ENCODE data around the gene AP4S1.

AP4S1 gene

GRCh38 chr14:31009836-31010574 is 15.4 kb upstream of the AP4S1 start:
- no peak overlapping the region for H3K9ac ChIP-seq (ENCODE audit: insufficient read length, low read depth)
- peaks cover 11% of the 10 kb centered on the region for H3K36me3 ChIP-seq (ENCODE audit: insufficient read depth, insufficient read length, low read length)
- H3K4me1 ChIP-seq (ENCODE audit: insufficient read depth, insufficient read length) = no peaks in the 10 kb centered on the region
- no peak for DNase-seq (ENCODE audit: low read depth, low spot score)
- no peaks in the 10 kb centered on the region for H3K27me3 ChIP-seq (ENCODE audit: insufficient read depth, insufficient read length)
- H3K4me3 ChIP-seq (ENCODE audit: insufficient read length, low read depth) = no peak overlapping the region
- TF ChIP-seq ZNF274 (IDR thresholded peaks at IDR 0.05; ENCODE audit: low read depth, low read length) (no peak), SUZ12 (IDR thresholded peaks at IDR 0.05; ENCODE audit: extremely low read depth, insufficient read depth, insufficient read length) (no peak), YY1 (IDR thresholded peaks at IDR 0.05; ENCODE audit: insufficient read depth, insufficient read length) (no peak)
- no peaks in the 10 kb centered on the region for H3K9me3 ChIP-seq (ENCODE audit: insufficient read depth, low read length)

DNA sequence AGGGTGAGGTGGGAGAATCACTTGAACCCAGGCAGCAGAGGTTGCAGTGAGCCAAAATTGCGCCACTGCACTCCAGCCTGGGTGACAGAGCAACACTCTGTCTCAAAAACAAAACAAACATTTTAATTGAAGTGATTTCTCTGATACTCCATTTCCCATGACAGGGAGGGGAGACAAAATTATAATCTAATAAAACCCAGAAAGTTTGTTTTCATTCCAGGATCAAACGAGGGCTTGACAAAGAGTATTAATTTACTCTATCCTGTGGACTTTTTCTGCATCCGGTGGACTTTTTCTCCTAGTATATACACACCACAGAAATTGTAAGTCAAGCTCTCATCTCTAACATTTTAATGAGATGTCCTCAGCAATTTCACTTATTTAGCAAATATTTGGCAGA is 14.5 kb upstream of the AP4S1 start:
- H3K36me3 ChIP-seq (ENCODE audit: insufficient read depth, insufficient read length, low read length) = peaks cover 12% of the 10 kb centered on the region

DNA sequence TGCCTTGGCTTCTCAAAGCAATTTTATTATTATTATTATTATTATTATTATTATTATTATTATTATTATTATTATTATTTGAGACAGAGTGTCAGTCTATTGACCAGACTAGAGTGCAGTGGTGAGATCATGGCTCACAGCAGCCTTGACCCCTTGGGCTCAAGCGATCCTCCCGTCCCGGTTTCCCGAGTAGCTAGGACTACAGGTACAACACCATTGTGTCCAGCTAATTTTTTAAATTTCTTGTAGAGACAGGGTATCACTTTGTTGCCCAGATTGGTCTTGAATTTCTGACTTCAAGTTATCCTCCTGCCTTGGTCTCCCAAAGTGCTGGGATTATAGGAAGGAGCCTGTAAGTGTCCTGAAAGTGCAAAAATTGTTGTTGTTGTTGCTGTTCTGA is 11.6 kb upstream of the AP4S1 start:
- H3K9me3 ChIP-seq (ENCODE audit: insufficient read depth, low read length) = no peaks in the 10 kb centered on the region
- no peak for DNase-seq (ENCODE audit: low read depth, low spot score)
- H3K4me3 ChIP-seq (ENCODE audit: insufficient read length, low read depth) = no peak overlapping the region
- no peaks in the 10 kb centered on the region for H3K4me1 ChIP-seq (ENCODE audit: insufficient read depth, insufficient read length)
- no peaks in the 10 kb centered on the region for H3K27me3 ChIP-seq (ENCODE audit: insufficient read depth, insufficient read length)
- peaks cover 16% of the 10 kb centered on the region for H3K36me3 ChIP-seq (ENCODE audit: insufficient read depth, insufficient read length, low read length)
- TF ChIP-seq ZNF274 (IDR thresholded peaks at IDR 0.05; ENCODE audit: low read depth, low read length) = no peak
- TF ChIP-seq SUZ12 (IDR thresholded peaks at IDR 0.05; ENCODE audit: extremely low read depth, insufficient read depth, insufficient read length) = no peak
- TF ChIP-seq YY1 (IDR thresholded peaks at IDR 0.05; ENCODE audit: insufficient read depth, insufficient read length) = no peak
- H3K9ac ChIP-seq (ENCODE audit: insufficient read length, low read depth) = no peak overlapping the region

More for the DNA sequence above, 14.5 kb upstream of the AP4S1 start:
- Histone ChIP-seq H3K9ac (ENCODE audit: insufficient read length, low read depth) (no peak overlapping the region), H3K9me3 (ENCODE audit: insufficient read depth, low read length) (no peaks in the 10 kb centered on the region), H3K4me3 (ENCODE audit: insufficient read length, low read depth) (no peak overlapping the region), H3K27me3 (ENCODE audit: insufficient read depth, insufficient read length) (no peaks in the 10 kb centered on the region), H3K4me1 (ENCODE audit: insufficient read depth, insufficient read length) (no peaks in the 10 kb centered on the region)
- no peak for DNase-seq (ENCODE audit: low read depth, low spot score)
- no peak for TF ChIP-seq YY1 (IDR thresholded peaks at IDR 0.05; ENCODE audit: insufficient read depth, insufficient read length)
- TF ChIP-seq ZNF274 (IDR thresholded peaks at IDR 0.05; ENCODE audit: low read depth, low read length) = no peak
- TF ChIP-seq SUZ12 (IDR thresholded peaks at IDR 0.05; ENCODE audit: extremely low read depth, insufficient read depth, insufficient read length) = no peak

DNA sequence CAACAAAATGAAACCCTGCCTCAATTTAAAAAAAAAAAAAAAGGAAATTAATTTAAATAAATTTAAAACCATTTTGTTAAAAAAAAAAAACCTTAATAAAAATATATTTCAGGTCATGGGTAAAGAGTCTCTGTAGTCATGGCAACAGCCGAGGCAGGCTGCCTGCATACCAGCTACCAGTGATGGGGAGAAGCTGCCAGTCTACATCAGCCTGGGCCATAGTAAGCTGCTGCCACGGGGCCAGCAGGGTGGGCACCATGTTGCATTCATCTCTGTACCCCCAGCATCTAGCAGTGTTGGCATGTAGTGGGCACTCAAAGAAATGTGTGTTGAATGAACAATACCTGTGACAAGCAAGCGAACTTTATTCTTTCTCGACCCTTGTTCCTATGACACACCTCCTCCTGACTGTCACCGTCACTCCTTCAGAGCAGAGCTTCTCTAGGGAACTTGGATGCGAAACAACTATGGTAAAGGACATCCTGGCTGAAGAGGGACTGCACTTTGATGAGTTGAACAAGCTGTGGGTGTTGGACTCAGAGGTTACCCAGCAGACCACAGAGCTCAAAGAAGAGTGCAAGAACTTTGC is 7.3 kb upstream of the AP4S1 start:
- DNase-seq (ENCODE audit: low read depth, low spot score) = no peak
- TF ChIP-seq YY1 (IDR thresholded peaks at IDR 0.05; ENCODE audit: insufficient read depth, insufficient read length) (no peak), ZNF274 (IDR thresholded peaks at IDR 0.05; ENCODE audit: low read depth, low read length) (no peak), SUZ12 (IDR thresholded peaks at IDR 0.05; ENCODE audit: extremely low read depth, insufficient read depth, insufficient read length) (no peak)
- peaks cover 30% of the 10 kb centered on the region for H3K36me3 ChIP-seq (ENCODE audit: insufficient read depth, insufficient read length, low read length)
- H3K9me3 ChIP-seq (ENCODE audit: insufficient read depth, low read length) = no peaks in the 10 kb centered on the region
- H3K9ac ChIP-seq (ENCODE audit: insufficient read length, low read depth) = no peak overlapping the region
- no peak overlapping the region for H3K4me3 ChIP-seq (ENCODE audit: insufficient read length, low read depth)
- no peaks in the 10 kb centered on the region for H3K4me1 ChIP-seq (ENCODE audit: insufficient read depth, insufficient read length)
- H3K27me3 ChIP-seq (ENCODE audit: insufficient read depth, insufficient read length) = no peaks in the 10 kb centered on the region

DNA sequence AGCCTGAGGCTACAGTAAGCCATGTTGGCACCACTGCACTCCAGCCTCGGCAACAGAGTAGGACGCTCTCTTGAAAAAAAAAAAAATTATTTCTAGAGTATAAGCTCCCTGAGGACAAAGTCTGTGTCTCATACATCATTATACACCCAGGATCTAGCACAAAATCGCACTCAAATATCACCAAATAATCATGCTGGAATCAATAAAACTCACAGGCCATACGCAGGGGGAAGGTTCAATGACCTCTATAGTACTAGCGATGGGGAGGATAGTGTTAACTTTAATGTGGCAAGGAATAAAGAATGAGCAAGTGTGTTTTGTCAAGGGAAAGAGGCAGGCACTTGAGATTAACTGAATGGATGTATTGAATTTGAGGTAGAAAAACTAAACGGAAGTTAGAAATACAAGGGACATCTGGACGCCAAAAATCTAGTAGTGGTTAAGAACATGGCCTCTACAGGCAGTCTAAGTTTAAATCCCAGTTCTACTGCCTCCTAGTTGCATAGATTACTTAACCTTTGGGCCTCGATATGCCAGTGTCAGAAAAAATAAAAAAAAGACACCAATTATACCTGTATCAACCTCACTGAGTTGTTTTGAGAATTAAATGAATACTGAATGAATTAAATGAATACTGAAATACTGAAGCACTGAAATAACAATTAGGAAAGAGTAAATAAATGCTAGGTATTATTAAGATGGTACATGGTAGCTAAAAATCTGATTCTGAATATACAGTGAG is 4.4 kb upstream of the AP4S1 start:
- peaks cover 29% of the 10 kb centered on the region for H3K36me3 ChIP-seq (ENCODE audit: insufficient read depth, insufficient read length, low read length)
- DNase-seq (ENCODE audit: low read depth, low spot score) = no peak
- no peaks in the 10 kb centered on the region for H3K27me3 ChIP-seq (ENCODE audit: insufficient read depth, insufficient read length)
- H3K4me1 ChIP-seq (ENCODE audit: insufficient read depth, insufficient read length) = no peaks in the 10 kb centered on the region
- no peak overlapping the region for H3K9ac ChIP-seq (ENCODE audit: insufficient read length, low read depth)
- no peaks in the 10 kb centered on the region for H3K9me3 ChIP-seq (ENCODE audit: insufficient read depth, low read length)
- H3K4me3 ChIP-seq (ENCODE audit: insufficient read length, low read depth) = no peak overlapping the region
- TF ChIP-seq YY1 (IDR thresholded peaks at IDR 0.05; ENCODE audit: insufficient read depth, insufficient read length) = no peak
- TF ChIP-seq ZNF274 (IDR thresholded peaks at IDR 0.05; ENCODE audit: low read depth, low read length) = no peak
- no peak for TF ChIP-seq SUZ12 (IDR thresholded peaks at IDR 0.05; ENCODE audit: extremely low read depth, insufficient read depth, insufficient read length)

- Histone ChIP-seq H3K4me1 (ENCODE audit: insufficient read depth, insufficient read length) (no peaks in the 10 kb centered on the region), H3K36me3 (ENCODE audit: insufficient read depth, insufficient read length, low read length) (peaks cover 29% of the 10 kb centered on the region), H3K4me3 (ENCODE audit: insufficient read length, low read depth) (no peak overlapping the region), H3K9me3 (ENCODE audit: insufficient read depth, low read length) (no peaks in the 10 kb centered on the region), H3K27me3 (ENCODE audit: insufficient read depth, insufficient read length) (no peaks in the 10 kb centered on the region), H3K9ac (ENCODE audit: insufficient read length, low read depth) (no peak overlapping the region)
- DNase-seq (ENCODE audit: low read depth, low spot score) = no peak
- TF ChIP-seq SUZ12 (IDR thresholded peaks at IDR 0.05; ENCODE audit: extremely low read depth, insufficient read depth, insufficient read length) (no peak), YY1 (IDR thresholded peaks at IDR 0.05; ENCODE audit: insufficient read depth, insufficient read length) (no peak), ZNF274 (IDR thresholded peaks at IDR 0.05; ENCODE audit: low read depth, low read length) (no peak)
Measured at GRCh38 chr14:31021576-31021949, 3.9 kb upstream of the AP4S1 start.

GRCh38 chr14:31022386-31022785 is 3.1 kb upstream of the AP4S1 start:
- no peaks in the 10 kb centered on the region for H3K4me1 ChIP-seq (ENCODE audit: insufficient read depth, insufficient read length)
- no peaks in the 10 kb centered on the region for H3K9me3 ChIP-seq (ENCODE audit: insufficient read depth, low read length)
- no peaks in the 10 kb centered on the region for H3K27me3 ChIP-seq (ENCODE audit: insufficient read depth, insufficient read length)
- H3K36me3 ChIP-seq (ENCODE audit: insufficient read depth, insufficient read length, low read length) = peaks cover 29% of the 10 kb centered on the region
- no peak overlapping the region for H3K9ac ChIP-seq (ENCODE audit: insufficient read length, low read depth)
- H3K4me3 ChIP-seq (ENCODE audit: insufficient read length, low read depth) = no peak overlapping the region
- DNase-seq (ENCODE audit: low read depth, low spot score) = no peak
- TF ChIP-seq SUZ12 (IDR thresholded peaks at IDR 0.05; ENCODE audit: extremely low read depth, insufficient read depth, insufficient read length) (no peak), YY1 (IDR thresholded peaks at IDR 0.05; ENCODE audit: insufficient read depth, insufficient read length) (no peak), ZNF274 (IDR thresholded peaks at IDR 0.05; ENCODE audit: low read depth, low read length) (no peak)

Data from NT2/D1 (cell line).